Activated CD8-positive, alpha-beta T cell treated with anti-CD3 and anti-CD28 coated beads for 36 hours (primary cell): ENCODE data around the gene AGR3. TPM values are rescaled to one million over a fixed set of nuclear protein-coding genes. Genes with fewer than 3 reads are reported as not detected.
A peak's percentile ranks its signal among the peaks of the same experiment; 100 is the strongest.

Experiments used
- ATAC-seq: fragments of 200-7000 bp; cut with Tn5 transposase; one replicate; pipeline ENCODE4 v1.10.0; 2021; ENCODE audit warnings: mild to moderate bottlenecking, moderate library complexity
- CTCF ChIA-PET: fragments of 350-600 bp; sonication (Branson Sonifier 250); formaldehyde crosslinking; loops from one replicate; lab custom pipeline; 2021; ENCODE audit warnings: antibody characterized with exemption; lab: Charles Lee
- POLR2A ChIA-PET: fragments of 350-600 bp; sonication (Branson Sonifier 250); formaldehyde crosslinking; loops from one replicate; lab custom pipeline; 2021; ENCODE audit warnings: antibody characterized with exemption; lab: Charles Lee
- DNase-seq: peaks from one replicate; pipeline ENCODE4 v3.0.0-alpha.2; 2020
- H3K27ac Mint-ChIP-seq: one replicate; pipeline ENCODE4 v1.8.0; 2021; ENCODE audit warnings: mild to moderate bottlenecking, mixed read lengths
- H3K27me3 Mint-ChIP-seq: one replicate; pipeline ENCODE4 v1.8.0; 2021; ENCODE audit warnings: mixed read lengths
- H3K36me3 Mint-ChIP-seq: one replicate; pipeline ENCODE4 v1.8.0; 2021; ENCODE audit warnings: low read depth, mixed read lengths
- H3K4me1 Mint-ChIP-seq: one replicate; pipeline ENCODE4 v1.8.0; 2021; ENCODE audit warnings: low read depth, mixed read lengths
- H3K4me3 Mint-ChIP-seq: one replicate; pipeline ENCODE4 v1.8.0; 2021; ENCODE audit warnings: mild to moderate bottlenecking, moderate library complexity, mixed read lengths
- H3K9me3 Mint-ChIP-seq: one replicate; pipeline ENCODE4 v1.8.0; 2021; ENCODE audit warnings: mixed read lengths
- intact Hi-C: fragments of 100-400 bp; cut with micrococcal nuclease; formaldehyde crosslinking; loops from one replicate; pipeline ENCODE4 v1.10.0; 2022
- total RNA-seq, 2 experiments: library from RNA; stranded (reverse); gene quantifications; one replicate each; pipeline ENCODE4 v1.2.3, GENCODE V29; 2021
- TF ChIP-seq, protein P1 (sequence below): fragments of 200-600 bp; IDR thresholded peaks from one replicate; pipeline ENCODE4 v1.8.0; 2022; ENCODE audit warnings: antibody characterized with exemption, mild to moderate bottlenecking

The AGR3 gene
- total RNA-seq, 2 experiments from 2014 or later, result not detected

DNA sequence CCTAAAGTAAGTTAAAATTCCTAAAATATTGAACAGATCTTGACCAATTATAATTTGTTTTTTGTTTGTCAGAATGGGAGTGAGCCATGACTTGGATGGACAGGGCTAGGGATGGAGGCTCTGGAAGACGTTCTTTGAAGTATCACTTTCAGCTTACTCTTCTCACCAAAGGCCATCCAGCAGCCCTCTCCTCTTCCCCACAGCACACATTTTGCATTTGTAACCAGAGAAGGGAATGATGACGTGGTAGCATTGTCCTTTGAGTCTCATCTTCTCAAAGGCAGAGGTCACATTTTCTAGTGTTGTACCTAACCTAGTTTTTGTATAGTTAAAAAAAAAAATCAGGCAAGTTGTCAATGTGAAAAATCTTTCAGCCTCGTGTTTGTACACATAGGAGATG lies 43.8 kb upstream of the AGR3 start:
- Mint-ChIP-seq H3K4me3 (no peak overlapping the region), H3K4me1 (peaks cover 21% of the 10 kb centered on the region), H3K36me3 (no peaks in the 10 kb centered on the region), H3K9me3 (no peaks in the 10 kb centered on the region), H3K27ac (no peak overlapping the region), H3K27me3 (no peaks in the 10 kb centered on the region)
- POLR2A ChIA-PET, result interaction anchor here (0.7 kb wide), 1 partner anchor 9 kb away, joined by 5 read pairs; no protein-coding TSS in a partner anchor
- CTCF ChIA-PET, result interaction anchor here (1.0 to 2.8 kb wide), 5 partner anchors 8 to 376 kb away, joined by 3 to 11 read pairs (median 3); no protein-coding TSS in a partner anchor
- TF ChIP-seq, protein P1, sequence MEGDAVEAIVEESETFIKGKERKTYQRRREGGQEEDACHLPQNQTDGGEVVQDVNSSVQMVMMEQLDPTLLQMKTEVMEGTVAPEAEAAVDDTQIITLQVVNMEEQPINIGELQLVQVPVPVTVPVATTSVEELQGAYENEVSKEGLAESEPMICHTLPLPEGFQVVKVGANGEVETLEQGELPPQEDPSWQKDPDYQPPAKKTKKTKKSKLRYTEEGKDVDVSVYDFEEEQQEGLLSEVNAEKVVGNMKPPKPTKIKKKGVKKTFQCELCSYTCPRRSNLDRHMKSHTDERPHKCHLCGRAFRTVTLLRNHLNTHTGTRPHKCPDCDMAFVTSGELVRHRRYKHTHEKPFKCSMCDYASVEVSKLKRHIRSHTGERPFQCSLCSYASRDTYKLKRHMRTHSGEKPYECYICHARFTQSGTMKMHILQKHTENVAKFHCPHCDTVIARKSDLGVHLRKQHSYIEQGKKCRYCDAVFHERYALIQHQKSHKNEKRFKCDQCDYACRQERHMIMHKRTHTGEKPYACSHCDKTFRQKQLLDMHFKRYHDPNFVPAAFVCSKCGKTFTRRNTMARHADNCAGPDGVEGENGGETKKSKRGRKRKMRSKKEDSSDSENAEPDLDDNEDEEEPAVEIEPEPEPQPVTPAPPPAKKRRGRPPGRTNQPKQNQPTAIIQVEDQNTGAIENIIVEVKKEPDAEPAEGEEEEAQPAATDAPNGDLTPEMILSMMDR, result no peak
- intact Hi-C loops, result no loop called here
- no peak for ATAC-seq
- DNase-seq, result no peak

DNA sequence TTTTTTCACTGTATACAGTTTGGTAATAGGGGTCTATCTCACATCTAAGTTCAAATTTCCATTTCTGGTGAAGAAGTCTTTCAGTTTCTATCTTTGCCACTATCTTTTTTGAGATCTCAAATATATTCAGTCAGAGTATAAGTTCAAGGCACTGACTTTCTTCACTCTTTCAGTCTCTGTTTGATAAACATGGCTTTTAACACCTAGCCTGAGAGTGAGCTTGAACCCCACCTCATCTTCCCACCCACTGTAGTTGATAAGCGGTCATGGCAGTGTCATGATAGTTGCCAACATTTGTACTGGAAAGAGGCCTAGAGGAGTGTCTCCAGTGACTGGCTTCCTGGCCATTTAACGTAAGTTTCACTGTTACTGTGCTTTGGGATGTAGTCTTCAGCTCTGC lies 41.2 kb upstream of the AGR3 start:
- Mint-ChIP-seq H3K4me3 (no peak overlapping the region), H3K27ac (no peak overlapping the region)
- ATAC-seq, result peak; percentile 92

DNA sequence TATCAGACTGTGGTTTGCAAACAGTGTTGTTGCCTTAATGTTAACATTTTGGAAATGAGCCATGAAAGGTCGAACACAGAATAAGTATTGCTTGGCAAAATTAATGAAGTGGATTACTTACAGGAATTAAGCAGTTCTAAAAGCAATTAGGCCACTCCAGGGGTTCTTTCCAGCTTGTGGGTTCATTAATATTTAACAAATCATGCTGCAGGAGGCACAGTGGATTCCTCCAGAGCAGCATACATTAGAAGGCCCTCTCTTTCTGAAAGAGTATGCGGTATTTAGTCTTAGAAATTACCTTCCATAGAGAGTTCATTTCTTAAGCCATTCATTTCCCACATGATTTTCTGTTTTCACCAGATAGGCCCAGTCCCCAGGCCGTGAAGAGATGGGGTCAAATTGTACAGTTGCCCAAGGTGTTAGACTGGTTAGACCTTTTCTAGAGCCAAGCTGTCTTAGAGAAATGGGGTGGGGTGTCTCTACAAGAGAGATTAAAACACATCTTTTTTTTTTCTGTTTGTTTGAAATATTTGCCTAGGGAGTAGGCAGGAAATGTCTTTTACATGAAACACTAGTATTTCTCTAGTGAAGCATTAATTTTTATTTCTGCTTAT lies 40.0 kb upstream of the AGR3 start:
- no peak for ATAC-seq
- DNase-seq, result no peak
- H3K36me3 Mint-ChIP-seq, result no peaks in the 10 kb centered on the region
- no peaks in the 10 kb centered on the region for H3K9me3 Mint-ChIP-seq
- H3K27ac Mint-ChIP-seq, result no peak overlapping the region
- intact Hi-C loops, result no loop called here
- no peak overlapping the region for H3K4me3 Mint-ChIP-seq
- H3K27me3 Mint-ChIP-seq, result no peaks in the 10 kb centered on the region
- CTCF ChIA-PET, result interaction anchor here (0.6 to 1.2 kb wide), 4 partner anchors 14 to 120 kb away, joined by 3 to 4 read pairs (median 3); no protein-coding TSS in a partner anchor
- TF ChIP-seq, protein P1, result no peak
- POLR2A ChIA-PET, result interaction anchor here (0.6 kb wide), 1 partner anchor 384 kb away, joined by 3 read pairs; no protein-coding TSS in a partner anchor
- H3K4me1 Mint-ChIP-seq, result peaks cover 9% of the 10 kb centered on the region

More for the DNA sequence above, 41.2 kb upstream of the AGR3 start:
- intact Hi-C loops, result no loop called here
- H3K4me1 Mint-ChIP-seq, result peaks cover 9% of the 10 kb centered on the region
- H3K36me3 Mint-ChIP-seq, result no peaks in the 10 kb centered on the region
- DNase-seq, result peak; percentile 29
- TF ChIP-seq, protein P1, result no peak
- no peaks in the 10 kb centered on the region for H3K9me3 Mint-ChIP-seq
- POLR2A ChIA-PET, result interaction anchor here (1.0 kb wide), 1 partner anchor 27 kb away, joined by 3 read pairs; no protein-coding TSS in a partner anchor
- no peaks in the 10 kb centered on the region for H3K27me3 Mint-ChIP-seq
- CTCF ChIA-PET, result interaction anchor here (0.9 to 1.6 kb wide), 3 partner anchors 12 to 122 kb away, joined by 3 to 5 read pairs (median 4); no protein-coding TSS in a partner anchor

DNA sequence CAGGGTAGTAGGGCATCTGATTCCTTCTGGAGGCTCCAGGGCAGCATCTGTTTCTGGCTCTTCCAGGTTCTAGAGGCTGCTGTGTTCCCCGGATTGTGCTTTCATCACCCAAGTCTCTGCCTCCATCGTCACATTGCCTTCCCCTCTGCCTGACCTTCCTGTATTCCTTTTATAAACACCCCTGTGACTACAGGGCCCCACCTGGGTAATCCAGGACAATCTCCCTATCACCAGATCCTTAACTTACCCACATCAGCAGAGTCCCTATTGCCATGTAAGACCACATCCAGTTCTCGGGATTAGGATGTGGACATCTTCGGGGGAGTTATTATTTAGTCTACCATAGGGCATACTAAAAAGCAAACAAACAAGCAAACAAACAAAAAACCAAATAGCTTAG lies 39.4 kb upstream of the AGR3 start:
- H3K36me3 Mint-ChIP-seq, result no peaks in the 10 kb centered on the region

More for the DNA sequence above, 39.4 kb upstream of the AGR3 start:
- ATAC-seq (no peak), DNase-seq (no peak)
- Mint-ChIP-seq H3K9me3 (no peaks in the 10 kb centered on the region), H3K4me1 (peaks cover 9% of the 10 kb centered on the region), H3K27ac (no peak overlapping the region), H3K27me3 (no peaks in the 10 kb centered on the region), H3K4me3 (no peak overlapping the region)
- intact Hi-C loops, result no loop called here
- ChIA-PET CTCF (interaction anchor here (0.6 to 1.9 kb wide), 6 partner anchors 13 to 226 kb away, joined by 3 to 9 read pairs (median 4); no protein-coding TSS in a partner anchor), POLR2A (interaction anchor here (0.6 kb wide), 1 partner anchor 383 kb away, joined by 3 read pairs; no protein-coding TSS in a partner anchor)
- TF ChIP-seq, protein P1, result no peak
